ENCODE measurements around the gene ARID4B.
"Not testable (repeated sequence)": the region's sequence is repeated elsewhere in the genome, so short reads cannot be mapped to it uniquely, and the experiment has no call there.

DNA sequence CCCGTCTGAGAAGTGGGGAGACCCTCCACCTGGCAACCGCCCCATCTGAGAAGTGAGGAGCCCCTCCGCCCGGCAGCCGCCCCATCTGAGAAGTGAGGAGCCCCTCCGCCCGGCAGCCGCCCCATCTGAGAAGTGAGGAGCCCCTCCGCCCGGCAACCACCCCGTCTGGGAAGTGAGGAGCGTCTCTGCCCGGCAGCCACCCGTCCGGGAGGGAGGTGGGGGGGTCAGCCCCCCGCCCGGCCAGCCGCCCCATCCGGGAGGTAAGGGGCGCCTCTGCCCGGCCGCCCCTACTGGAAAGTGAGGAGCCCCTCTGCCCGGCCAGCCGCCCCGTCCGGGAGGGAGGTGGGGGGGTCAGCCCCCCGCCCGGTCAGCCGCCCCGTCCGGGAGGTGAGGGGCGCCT is 18.8 kb downstream of the ARID4B start:
- TF ChIP-seq, protein P1, sequence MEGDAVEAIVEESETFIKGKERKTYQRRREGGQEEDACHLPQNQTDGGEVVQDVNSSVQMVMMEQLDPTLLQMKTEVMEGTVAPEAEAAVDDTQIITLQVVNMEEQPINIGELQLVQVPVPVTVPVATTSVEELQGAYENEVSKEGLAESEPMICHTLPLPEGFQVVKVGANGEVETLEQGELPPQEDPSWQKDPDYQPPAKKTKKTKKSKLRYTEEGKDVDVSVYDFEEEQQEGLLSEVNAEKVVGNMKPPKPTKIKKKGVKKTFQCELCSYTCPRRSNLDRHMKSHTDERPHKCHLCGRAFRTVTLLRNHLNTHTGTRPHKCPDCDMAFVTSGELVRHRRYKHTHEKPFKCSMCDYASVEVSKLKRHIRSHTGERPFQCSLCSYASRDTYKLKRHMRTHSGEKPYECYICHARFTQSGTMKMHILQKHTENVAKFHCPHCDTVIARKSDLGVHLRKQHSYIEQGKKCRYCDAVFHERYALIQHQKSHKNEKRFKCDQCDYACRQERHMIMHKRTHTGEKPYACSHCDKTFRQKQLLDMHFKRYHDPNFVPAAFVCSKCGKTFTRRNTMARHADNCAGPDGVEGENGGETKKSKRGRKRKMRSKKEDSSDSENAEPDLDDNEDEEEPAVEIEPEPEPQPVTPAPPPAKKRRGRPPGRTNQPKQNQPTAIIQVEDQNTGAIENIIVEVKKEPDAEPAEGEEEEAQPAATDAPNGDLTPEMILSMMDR (conservative IDR thresholded peaks at IDR 0.05; ENCODE audit: low read depth, low read length): not testable (repeated sequence)
- TF ChIP-seq EZH2 (IDR thresholded peaks at IDR 0.05; ENCODE audit: borderline replicate concordance, low read depth, low read length, poor library complexity, severe bottlenecking): not testable (repeated sequence)

All from A673 (cell line).